KMS-11 (cell line): ENCODE data around the gene BICRA.

Experiments used
- H2AFZ ChIP-seq: fragments of 200-600 bp; sonication (generic); 2 replicates; pipeline ENCODE4 v1.6.1; 2016; ENCODE audit warnings: antibody characterized with exemption, mixed run types, low read depth
- H3K27ac ChIP-seq: fragments of 200-600 bp; sonication (generic); 2 replicates; pipeline ENCODE4 v1.6.1; 2016; ENCODE audit warnings: mild to moderate bottlenecking, mixed run types
- H3K27me3 ChIP-seq: fragments of 200-600 bp; sonication (generic); 2 replicates; pipeline ENCODE4 v1.6.1; 2017; ENCODE audit warnings: mild to moderate bottlenecking, low read depth, mixed run types, moderate library complexity; ENCODE audit not compliant: insufficient read depth
- H3K36me3 ChIP-seq: fragments of 200-600 bp; sonication (generic); 2 replicates; pipeline ENCODE4 v1.6.1; 2017; ENCODE audit warnings: mild to moderate bottlenecking, mixed run types; ENCODE audit not compliant: insufficient read depth
- H3K4me1 ChIP-seq: fragments of 200-600 bp; sonication (generic); 2 replicates; pipeline ENCODE4 v1.6.1; 2016; ENCODE audit warnings: mild to moderate bottlenecking, low read depth, mixed run types; ENCODE audit not compliant: poor library complexity, severe bottlenecking
- H3K4me2 ChIP-seq: fragments of 200-600 bp; sonication (generic); 2 replicates; pipeline ENCODE4 v1.7.0; 2016; ENCODE audit warnings: mild to moderate bottlenecking, mixed run types
- H3K4me3 ChIP-seq: fragments of 200-600 bp; sonication (generic); IDR thresholded peaks from 2 replicates; pipeline ENCODE4 v1.6.1; 2017; ENCODE audit warnings: low read depth, low read length, mixed read lengths; ENCODE audit not compliant: insufficient read depth
- H3K79me2 ChIP-seq: fragments of 200-600 bp; sonication (generic); 2 replicates; pipeline ENCODE4 v1.6.1; 2016; ENCODE audit warnings: low read depth, mixed run types; ENCODE audit not compliant: insufficient read depth
- H3K9ac ChIP-seq: fragments of 200-600 bp; sonication (generic); 2 replicates; pipeline ENCODE4 v1.6.1; 2016; ENCODE audit warnings: mild to moderate bottlenecking, mixed run types
- H4K20me1 ChIP-seq: fragments of 200-600 bp; sonication (generic); 2 replicates; pipeline ENCODE4 v1.6.1; 2016; ENCODE audit warnings: mild to moderate bottlenecking, mixed run types; ENCODE audit not compliant: insufficient read depth
- CTCF ChIP-seq: fragments of 200-600 bp; sonication (generic); conservative IDR thresholded peaks from 2 replicates; pipeline ENCODE4 v1.6.1; 2017; ENCODE audit warnings: low read depth, mild to moderate bottlenecking, antibody characterized with exemption, low read length, moderate library complexity, mixed read lengths

Gene BICRA

GRCh38 chr19:47729799-47730520, 121.0 kb downstream of the BICRA start:
- no peak overlapping the region for H3K4me3 ChIP-seq
- H3K27ac ChIP-seq = no peak overlapping the region
- H3K27me3 ChIP-seq = peaks cover 94% of the 10 kb centered on the region
- no peak overlapping the region for H3K4me2 ChIP-seq
- H2AFZ ChIP-seq = no peak overlapping the region
- TF ChIP-seq CTCF = no peak
- H3K36me3 ChIP-seq = no peaks in the 10 kb centered on the region
- no peaks in the 10 kb centered on the region for H3K79me2 ChIP-seq
- no peak overlapping the region for H3K9ac ChIP-seq
- no peaks in the 10 kb centered on the region for H4K20me1 ChIP-seq
- no peaks in the 10 kb centered on the region for H3K4me1 ChIP-seq

GRCh38 chr19:47730521-47730889, 121.6 kb downstream of the BICRA start:
- H3K4me1 ChIP-seq = no peaks in the 10 kb centered on the region
- no peaks in the 10 kb centered on the region for H4K20me1 ChIP-seq
- H3K27ac ChIP-seq = no peak overlapping the region
- H3K79me2 ChIP-seq = no peaks in the 10 kb centered on the region
- H3K4me3 ChIP-seq = no peak overlapping the region
- no peak for TF ChIP-seq CTCF
- H3K9ac ChIP-seq = no peak overlapping the region
- peaks cover 95% of the 10 kb centered on the region for H3K27me3 ChIP-seq
- no peak overlapping the region for H3K4me2 ChIP-seq
- H3K36me3 ChIP-seq = no peaks in the 10 kb centered on the region
- H2AFZ ChIP-seq = no peak overlapping the region

- no peaks in the 10 kb centered on the region for H4K20me1 ChIP-seq
- no peak overlapping the region for H3K27ac ChIP-seq
- H3K9ac ChIP-seq = no peak overlapping the region
- no peak overlapping the region for H3K4me2 ChIP-seq
- no peak for TF ChIP-seq CTCF
- H2AFZ ChIP-seq = no peak overlapping the region
- H3K4me1 ChIP-seq = no peaks in the 10 kb centered on the region
- H3K4me3 ChIP-seq = no peak overlapping the region
- no peaks in the 10 kb centered on the region for H3K79me2 ChIP-seq
- H3K36me3 ChIP-seq = no peaks in the 10 kb centered on the region
- H3K27me3 ChIP-seq = peaks cover 95% of the 10 kb centered on the region
These were observed 122.0 kb downstream of the BICRA start for GRCh38 chr19:47730910-47731309.

GRCh38 chr19:47735131-47735530, 126.2 kb downstream of the BICRA start:
- H3K27ac ChIP-seq = no peak overlapping the region

More at GRCh38 chr19:47735131-47735530, 126.2 kb downstream of the BICRA start:
- H3K4me3 ChIP-seq = no peak overlapping the region
- no peaks in the 10 kb centered on the region for H4K20me1 ChIP-seq
- peaks cover 73% of the 10 kb centered on the region for H3K27me3 ChIP-seq
- no peaks in the 10 kb centered on the region for H3K36me3 ChIP-seq
- TF ChIP-seq CTCF = no peak
- H3K4me1 ChIP-seq = no peaks in the 10 kb centered on the region
- no peak overlapping the region for H2AFZ ChIP-seq
- no peak overlapping the region for H3K4me2 ChIP-seq
- no peaks in the 10 kb centered on the region for H3K79me2 ChIP-seq
- no peak overlapping the region for H3K9ac ChIP-seq
